H4 (cell line): ENCODE data around the gene NPAS3. TPM values are rescaled to one million over a fixed set of nuclear protein-coding genes. Genes with fewer than 3 reads are reported as not detected.

Source experiments
- DNase-seq: peaks from one replicate; pipeline ENCODE4 v3.0.0-alpha.2; 2015; ENCODE audit warnings: low spot score
- total RNA-seq: library from RNA; depleted of rRNA; stranded (reverse); fragments of >200 nt; shearing (Covaris generic); gene quantifications from 2 replicates; pipeline ENCODE4 v1.2.3, GENCODE V29; 2014

The NPAS3 gene
- total RNA-seq, 1 experiment from 2014 or later: 2.6 TPM

DNA sequence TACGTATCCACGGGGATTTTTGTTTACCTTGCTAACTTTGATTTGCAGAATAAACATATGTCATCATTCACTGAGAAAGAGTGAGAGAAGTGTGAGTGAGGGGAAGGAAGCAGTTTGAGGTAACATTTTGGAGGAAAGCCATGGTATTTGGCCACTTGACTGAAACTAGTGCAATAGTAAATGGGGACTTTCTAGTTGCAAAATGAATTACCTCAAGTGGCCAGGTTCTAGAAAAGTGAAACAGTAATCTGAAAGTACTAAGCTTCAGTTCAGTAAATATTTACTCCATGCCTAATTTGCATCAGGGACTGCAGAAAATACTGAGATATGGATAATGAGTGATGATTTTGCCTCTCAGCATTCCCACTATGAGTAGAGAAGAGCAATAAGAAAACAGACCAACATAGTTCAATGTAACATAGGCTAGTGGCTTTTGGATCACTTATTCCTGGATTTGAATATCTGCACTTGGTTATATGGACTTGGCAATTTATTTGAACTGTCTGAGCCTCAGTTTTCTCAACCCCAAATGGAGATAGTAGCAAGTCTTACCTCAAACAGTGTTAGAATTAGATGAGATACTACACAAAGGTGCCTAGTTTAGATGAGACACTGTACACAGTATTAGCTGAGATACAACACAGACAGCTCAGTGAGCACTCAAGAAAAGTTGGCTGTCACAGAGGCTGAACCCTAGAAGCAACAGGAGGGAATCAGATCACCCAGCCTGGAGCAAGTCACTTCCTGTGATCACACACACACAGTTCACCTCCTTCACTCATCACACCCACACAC, 439.1 kb downstream of the NPAS3 start:
- no peak for DNase-seq

DNA sequence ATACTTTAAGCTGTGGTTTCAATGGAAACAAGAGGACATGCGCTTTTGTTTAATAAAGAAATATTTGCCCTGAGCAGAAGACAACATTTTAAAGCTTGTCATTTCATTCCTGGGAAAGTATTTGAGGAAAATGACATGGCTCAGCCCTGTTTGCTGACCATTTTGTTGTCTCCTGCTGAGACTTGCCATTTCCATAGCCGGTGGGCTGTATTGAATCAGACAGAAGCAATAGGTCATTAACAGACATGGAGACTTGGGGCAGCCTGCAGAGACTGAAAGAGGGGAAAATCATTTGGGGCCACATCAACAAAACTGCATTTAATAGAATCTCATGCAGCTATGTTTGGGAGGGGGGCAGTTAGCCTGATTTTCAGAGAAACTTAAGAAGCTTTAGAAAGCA, 443.0 kb downstream of the NPAS3 start:
- no peak for DNase-seq

DNA sequence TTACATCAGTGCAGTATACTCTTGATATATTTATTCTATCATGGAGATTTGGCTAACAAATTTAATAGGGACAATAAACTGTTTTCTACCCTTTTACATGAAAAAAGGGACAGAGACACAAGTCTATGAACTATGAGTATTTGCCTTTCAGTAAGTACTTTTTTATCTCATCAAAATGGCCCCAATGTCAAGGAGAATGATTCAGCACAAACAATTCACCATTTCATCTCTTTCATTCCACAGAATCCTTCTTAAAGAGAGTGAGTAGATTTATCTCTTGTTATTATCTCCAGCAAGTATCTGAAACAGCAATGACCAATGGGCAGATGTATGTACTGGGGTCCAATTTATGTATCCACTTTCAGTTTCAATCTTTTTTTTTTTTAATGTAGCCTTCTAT, 447.5 kb downstream of the NPAS3 start:
- DNase-seq: no peak

DNA sequence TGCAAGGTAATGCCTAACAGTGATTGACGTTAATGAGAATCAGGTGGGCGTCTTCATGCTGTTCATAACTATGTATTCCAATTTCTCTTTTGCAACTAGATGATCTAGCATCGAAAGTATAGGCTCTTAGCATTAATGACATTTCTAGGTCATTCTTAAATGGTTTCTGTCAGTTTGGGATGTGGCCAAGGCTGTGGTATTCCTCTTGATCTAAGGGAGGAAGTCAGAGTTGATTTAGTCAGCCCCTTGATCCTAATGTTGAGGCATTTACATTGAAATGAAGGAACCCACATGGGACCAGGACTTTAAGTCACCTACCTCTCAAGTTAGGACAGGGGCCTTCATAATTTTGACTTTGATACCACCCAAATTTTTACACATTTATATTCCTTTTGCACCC, 448.1 kb downstream of the NPAS3 start:
- DNase-seq: no peak

DNA sequence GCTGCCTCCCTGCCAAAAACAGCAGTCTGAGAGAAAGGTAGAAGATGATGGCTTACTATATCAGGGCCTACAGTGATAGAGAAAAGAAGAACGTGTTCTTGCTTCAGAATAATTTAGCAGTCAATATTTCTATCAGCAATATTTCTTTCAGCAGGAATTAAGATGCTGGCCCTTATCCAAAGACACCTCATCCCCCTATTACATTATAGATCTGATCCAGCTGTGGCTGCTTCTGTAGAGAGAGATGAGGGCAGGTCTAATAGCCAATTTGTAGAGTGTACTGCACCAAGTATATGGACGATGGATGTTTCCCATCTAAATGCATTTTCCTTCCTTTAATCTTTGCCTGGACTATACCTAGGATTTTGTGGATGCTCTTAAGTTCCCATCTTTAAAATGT, 451.7 kb downstream of the NPAS3 start:
- no peak for DNase-seq

DNA sequence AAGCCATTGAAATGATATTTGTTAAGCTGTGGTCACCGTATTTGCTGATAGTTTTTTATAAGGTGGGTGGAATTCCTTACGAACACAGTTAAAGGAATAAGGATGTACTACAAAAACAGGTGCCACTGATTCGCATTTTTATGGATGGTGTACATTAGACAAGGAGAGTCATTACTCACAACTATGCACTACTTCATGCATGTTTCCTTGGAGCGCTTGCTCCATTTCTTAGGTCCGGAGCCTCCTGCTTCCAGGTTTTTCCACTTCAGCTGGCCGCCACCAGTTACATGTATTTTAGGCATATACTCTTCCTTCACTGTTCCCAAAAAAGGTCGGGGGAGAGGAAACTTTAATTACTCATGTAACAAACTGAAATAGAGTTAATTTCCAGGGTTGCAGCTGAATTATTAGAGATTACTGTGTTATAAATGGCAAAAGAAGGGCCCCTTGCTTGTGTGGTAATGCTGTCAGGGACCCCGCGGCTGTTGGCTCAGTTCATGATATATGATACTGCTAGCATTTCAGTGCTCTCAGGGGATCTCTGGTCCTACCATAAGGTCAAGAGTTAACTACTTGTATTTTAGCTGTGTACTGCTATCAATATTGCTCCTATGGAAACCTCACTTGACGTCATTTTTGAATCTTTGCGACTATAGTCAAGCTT, 454.7 kb downstream of the NPAS3 start:
- DNase-seq: no peak

DNA sequence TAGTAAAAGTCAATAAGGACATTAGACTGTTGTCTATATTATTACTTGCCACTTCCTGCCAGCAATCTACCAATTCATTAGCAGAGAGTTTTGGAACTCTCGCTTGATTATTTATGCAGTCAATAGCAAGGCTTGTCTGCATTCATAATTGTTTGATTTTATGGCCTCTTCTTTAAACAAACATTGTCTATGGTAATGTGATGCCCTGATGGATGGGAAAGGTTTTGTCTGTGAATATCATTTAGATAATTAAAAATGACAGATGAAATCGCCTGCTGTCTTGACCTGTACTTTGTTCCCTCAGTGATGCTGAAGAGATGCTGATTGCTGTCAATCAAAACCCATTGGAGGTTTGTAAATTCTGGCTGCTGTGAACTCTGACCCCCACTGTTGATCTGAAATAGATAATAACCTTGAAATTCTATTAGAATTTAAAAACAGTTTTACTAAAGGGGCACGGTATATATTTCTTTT, 455.3 kb downstream of the NPAS3 start:
- DNase-seq: no peak

DNA sequence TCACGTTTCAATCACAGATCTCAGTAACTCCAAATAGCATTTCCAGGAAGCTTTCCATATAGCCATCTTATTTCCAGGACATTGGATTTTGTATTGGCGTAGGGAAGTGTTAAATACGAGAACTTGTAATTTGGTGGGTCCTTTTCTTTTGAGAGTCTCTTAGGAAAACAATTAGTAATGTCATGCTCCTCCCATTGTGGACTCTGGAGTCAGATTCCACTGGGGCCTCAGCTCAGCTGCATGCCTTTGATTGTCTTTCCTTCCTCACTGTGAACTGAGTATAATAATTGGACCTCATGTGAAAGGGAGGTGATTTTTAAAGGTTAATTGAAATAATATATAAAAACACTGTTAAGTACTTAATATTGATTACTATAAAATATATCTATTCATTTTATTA, 462.6 kb downstream of the NPAS3 start:
- DNase-seq: no peak

DNA sequence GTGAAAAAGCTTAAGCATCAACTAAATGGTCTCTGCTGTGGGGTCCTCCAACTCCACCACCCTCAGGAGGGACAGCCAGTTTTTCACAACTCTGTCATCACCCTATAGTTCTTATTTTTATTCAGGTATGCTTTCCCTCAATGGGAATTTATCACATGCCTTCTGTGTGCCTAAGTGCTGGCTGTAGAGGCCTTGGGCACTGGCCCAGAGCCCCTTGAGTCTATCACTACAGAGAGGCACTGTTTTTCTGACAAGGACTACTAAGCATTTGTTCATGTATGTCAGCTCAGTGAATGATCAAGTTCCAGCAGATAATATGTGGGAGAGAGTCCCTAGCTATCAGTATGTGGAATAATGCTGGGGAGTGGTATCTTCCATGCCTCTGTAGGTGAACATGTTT, 463.9 kb downstream of the NPAS3 start:
- no peak for DNase-seq

DNA sequence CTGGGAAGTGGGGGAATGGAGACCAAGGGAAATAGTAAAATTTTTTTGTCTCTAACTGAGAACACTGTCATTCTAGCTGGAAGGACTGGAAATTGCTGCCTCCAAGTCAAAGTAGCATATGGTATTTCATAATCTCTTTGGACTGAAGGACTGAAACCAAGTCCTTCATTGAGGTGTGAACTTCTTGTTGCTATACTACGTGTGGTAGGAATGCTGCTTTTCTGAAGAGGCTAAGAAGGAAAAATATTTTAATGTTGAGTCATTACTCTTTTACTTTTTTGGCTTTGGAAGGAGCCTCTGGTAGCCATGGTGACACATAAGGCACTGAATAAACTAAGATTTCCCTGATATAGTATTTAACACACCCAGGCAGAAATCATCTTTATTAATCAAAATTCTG, 465.4 kb downstream of the NPAS3 start:
- peak; percentile 78 for DNase-seq

DNA sequence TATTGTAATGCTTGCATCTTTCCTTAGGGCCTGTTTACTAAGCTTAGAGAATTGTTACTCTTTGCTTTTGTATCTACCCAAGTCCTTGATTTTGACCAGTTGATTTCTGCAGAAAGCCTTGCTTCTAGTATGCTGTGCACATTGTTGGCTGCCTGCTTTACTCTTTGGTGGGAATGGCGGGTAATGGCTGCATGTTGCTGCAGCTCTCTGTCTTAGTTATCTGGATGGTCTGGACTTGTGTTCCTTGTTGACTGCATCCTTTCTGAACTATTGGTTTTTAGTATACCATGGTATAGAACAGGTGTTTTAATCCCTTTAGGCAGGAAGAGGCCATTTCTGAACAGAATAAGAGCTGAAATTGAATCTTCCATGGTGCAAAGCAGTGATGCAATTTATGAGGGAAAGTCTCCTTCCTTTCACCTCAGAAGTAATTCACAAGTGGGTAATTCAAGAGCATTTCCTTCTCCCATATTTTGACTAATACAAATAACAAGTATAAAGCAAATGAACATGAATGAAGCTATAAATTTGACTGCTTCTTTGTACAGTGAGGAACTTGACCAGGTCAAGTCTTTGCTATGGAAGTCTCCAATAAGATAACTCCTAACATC, 466.4 kb downstream of the NPAS3 start:
- DNase-seq: no peak

DNA sequence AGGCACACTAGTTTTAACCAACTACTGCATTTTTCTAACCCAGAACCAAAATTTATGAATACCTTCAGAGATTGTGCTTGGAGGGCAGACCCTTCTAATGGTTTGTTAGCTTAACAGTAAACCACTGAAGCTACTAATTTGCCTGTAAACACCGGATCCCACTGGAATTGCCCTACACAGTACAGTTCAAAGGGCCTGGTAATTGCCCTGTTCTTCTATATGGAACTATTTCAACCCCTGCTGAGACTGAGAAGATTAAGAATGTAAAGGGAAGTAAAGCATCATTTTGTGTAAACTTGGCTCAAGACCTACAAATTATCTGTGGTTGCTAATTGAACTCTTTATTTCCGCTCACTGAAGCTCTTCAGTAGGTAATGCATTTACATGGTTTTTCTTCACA, 468.1 kb downstream of the NPAS3 start:
- peak; percentile 35 for DNase-seq

DNA sequence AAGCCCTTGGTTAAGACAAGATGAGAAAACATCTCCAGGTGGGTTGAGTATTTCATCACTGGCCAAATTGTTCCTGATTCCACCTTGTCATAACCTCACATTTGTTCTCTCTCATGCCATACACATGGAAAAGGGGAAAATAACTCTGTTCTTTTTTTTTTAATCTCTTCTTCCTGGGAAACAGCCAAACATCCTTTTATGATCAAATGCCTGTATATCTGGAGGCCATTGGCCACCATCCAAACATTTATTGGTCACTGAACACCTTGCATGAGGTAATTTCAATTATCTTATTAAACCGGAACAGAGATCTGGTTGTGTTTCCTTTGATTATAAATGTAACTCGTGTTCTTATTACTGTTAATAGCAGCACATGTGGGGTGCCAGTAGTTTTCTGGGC, 469.6 kb downstream of the NPAS3 start:
- DNase-seq: no peak

DNA sequence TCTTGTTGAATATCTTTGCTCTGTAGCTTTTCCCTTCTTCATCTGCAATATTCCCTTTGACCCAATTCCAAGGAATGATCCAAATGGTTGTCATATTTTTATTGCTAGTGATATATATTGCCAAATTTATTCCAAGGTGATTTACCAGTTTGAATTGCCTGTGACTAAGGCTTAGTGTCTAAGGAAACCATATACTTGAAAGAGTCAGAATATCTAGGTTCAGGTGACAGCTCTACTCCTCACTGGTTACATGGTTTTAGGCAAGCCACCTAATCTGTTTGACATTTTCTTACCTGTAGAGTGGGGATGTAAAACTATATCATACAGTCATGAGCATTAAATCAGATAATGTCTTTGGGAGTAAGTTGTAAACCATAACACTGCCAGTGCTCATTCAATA, 473.8 kb downstream of the NPAS3 start:
- no peak for DNase-seq

DNA sequence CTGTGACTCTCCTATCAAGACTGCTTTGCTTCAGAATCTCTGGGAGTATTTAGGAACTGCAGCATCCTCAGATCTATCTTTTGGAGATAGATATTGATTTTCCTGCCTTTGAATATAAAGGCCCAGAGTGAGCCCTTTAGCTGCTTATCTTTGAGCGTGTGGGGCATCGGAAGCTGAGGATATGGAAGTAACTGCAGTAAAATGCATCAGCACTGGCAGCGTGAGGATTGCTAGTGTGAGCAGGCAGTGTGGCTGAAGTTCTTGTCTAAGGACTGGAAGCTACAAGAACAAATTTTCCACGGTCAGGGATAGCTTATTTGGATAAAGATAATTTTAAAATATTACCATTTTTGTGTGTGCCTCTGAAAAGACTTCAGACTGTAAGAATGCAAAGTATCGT, 474.7 kb downstream of the NPAS3 start:
- no peak for DNase-seq

DNA sequence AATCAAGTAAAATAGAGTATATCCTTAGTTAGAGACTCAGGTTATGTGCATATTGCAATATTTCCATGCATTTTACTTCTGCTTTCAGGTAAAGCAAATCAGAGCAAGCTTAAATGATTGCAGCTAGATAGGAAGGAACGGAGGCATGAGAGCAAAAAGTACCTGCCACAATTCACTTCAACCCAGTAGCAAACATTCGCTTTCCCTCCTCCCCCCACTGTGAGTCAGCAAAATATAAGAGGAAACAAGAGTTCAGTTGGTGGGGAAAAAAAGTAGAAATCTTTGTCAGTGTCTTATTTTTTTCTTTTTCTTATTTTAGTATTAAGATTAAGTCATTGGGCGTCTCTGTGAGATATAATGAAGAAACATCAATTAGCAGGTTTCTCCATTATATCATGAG, 475.4 kb downstream of the NPAS3 start:
- peak; percentile 16 for DNase-seq

DNA sequence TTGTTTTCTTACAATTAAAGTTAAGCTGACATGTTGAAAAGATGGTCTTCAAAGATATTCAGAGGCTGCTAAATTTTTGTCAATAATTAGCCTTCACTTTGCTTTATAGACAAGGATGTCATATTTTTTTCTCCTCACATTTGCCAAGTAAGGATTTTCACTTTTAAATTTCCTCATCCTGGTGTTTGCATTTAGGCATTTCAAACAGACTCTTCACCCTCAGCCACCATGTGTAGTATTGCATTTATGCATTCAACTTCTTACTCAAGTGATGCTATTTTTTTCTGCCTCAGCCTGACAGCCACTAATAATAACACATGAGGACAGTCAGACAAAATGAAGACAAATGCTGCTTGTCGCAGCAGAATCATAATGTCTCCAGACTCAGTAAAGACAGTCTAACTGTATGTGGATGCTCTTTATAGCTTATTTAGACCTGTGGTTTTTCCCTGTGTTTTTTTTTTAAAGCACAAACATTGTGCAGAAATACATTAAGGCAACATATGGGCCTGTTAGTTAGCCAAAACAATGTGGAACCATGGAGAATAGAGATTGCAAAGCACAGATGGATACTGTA, 481.5 kb downstream of the NPAS3 start:
- no peak for DNase-seq

DNA sequence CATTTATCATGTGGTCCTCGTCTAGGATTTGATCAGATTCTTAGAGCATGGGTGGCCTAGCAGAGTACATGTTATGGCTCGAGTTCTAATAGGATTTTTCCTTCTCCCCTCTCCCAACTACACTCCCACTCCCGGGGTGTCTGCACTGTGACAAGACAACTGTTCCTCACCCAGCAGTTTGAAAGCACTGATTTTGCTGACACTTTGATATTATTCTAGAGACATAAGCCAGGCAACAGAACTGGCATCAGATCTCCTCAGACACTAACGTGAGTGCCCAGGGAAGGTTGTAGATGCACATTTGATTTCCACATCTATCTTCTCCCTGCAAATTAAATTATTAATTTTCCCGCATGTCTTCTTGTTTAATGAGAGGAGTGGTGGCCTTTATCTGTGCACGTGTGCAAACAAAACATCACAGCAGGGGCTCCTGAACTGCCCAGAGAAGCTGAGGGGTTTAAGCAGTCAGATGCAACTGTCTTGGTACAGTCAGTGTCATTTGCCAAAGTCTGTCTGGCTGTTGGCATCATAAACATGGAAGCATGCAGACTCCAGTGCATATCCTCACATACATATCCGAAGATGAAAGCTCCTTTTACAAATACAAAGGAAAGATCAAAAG, 491.8 kb downstream of the NPAS3 start:
- no peak for DNase-seq

DNA sequence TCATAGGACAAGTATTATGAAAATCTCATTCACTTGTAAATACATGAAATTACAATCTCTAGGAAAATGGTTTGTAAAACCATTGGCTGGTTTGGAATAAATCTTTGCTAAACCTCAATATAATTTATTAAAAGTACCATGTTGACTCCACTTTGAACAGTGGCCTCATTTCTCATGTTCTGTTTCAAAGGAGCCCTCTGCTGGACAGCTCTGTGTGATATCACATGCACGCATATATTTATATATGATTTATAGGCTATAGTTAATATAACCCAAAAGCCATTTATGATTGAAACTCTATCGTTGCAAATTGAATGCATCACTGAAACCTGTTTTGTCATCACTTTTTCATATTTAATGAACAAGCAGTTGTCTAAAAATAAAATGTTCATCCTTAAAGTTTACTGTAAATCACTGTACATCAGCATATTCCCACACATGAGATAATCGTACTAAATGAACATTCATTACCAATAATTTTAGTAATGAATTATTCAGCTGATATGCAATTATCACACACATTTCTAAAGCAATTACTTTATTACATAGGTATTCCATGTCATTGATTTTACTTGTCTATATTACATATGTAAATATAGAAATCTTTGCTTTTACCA, 493.8 kb downstream of the NPAS3 start:
- DNase-seq: peak; percentile 22

DNA sequence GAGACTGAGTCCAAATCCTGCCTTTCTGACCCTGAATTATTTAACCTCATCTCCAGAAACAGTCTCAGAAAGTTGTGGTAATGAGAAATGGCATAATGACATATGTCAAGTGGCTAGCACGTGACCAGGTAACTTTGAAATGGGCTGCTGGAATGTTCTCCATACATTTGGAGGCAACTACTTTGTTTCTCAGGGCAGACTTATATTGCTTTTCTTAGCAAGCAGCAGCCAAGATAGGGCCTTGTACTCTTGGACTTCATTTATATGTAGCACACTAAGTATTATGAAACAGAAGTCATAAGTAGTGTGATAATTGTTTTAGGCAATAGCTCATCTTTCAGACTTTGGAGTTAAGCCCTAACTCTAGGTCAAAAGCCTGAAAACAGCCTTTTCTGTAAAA, 494.7 kb downstream of the NPAS3 start:
- DNase-seq: no peak

DNA sequence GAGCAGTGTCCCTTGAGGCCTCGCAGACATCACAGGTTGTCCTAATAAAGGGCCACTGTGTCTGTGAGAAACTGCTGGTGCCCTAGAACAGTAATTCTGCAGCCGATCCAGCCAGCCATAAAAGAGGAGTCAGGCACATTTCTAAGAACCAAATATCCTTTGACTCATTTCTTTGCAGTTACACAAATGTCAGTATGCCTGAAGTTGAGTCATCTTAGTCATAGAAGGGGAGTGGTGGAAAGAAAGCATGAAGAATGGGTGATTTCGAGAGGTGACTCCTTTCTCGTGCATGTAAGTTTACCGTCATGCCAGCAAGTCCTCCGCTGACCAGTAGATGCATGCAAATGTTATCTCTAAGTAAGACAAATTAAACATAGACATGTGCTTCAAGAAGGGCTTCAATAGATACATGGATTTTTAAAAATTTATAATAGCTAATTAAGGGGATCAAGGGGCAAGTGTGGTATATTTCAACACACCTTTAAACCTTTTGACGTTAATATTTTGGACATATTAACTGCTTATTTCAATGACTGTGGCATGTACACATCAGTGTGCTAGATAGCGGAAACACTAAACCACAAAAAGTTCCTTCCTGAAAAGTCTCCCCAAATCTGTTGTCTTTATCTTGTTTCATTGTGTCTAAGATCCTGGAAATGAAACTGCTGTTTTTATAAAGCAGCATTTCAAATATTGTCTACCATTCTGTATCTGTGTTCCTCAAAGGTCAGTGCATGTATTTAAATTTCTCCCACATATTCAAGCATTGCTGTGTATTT, 497.4 kb downstream of the NPAS3 start:
- peak; percentile 49 for DNase-seq
